ENCODE results near the gene CDK5.
"Not testable (repeated sequence)": the region's sequence is repeated elsewhere in the genome, so short reads cannot be mapped to it uniquely, and the experiment has no call there.

The CDK5 gene

GRCh38 chr7:151012031-151012692 lies 45.5 kb downstream of the CDK5 start:
- DNase-seq = no peak

- not testable (repeated sequence) for DNase-seq
Measured at GRCh38 chr7:151011616-151012015, 46.1 kb downstream of the CDK5 start.

- peak; percentile 50 for DNase-seq
Measured at GRCh38 chr7:151011097-151011409, 46.6 kb downstream of the CDK5 start.

- DNase-seq = peak; percentile 36
Measured at GRCh38 chr7:151010307-151011096, 47.2 kb downstream of the CDK5 start.

- DNase-seq = no peak
Measured at GRCh38 chr7:151010037-151010306, 47.7 kb downstream of the CDK5 start.

- no peak for DNase-seq
Measured at GRCh38 chr7:151009327-151010036, 48.2 kb downstream of the CDK5 start.

GRCh38 chr7:151008511-151009323 lies 49.0 kb downstream of the CDK5 start:
- DNase-seq = peak; percentile 74

GRCh38 chr7:151008143-151008510 lies 49.6 kb downstream of the CDK5 start:
- DNase-seq = peak; percentile 57

GRCh38 chr7:151007469-151007898 lies 50.2 kb downstream of the CDK5 start:
- no peak for DNase-seq

GRCh38 chr7:151006590-151007300 lies 51.0 kb downstream of the CDK5 start:
- DNase-seq = no peak

- no peak for DNase-seq
Measured at GRCh38 chr7:151005566-151005965, 52.1 kb downstream of the CDK5 start.
